Stimulated activated CD4-positive, alpha-beta T cell treated with anti-CD3 and anti-CD28 coated beads, Interleukin-15, amount 100 ng/mL, for 1 hour (primary cell): ENCODE measurements around the gene ARMC3.
"Not testable (repeated sequence)": the region's sequence is repeated elsewhere in the genome, so short reads cannot be mapped to it uniquely, and the experiment has no call there.

Experiments
- DNase-seq, 2 donors: peaks; one replicate each; pipeline ENCODE4 v3.0.0-alpha.2; 2020; ENCODE audit warnings: low read depth in 1 of 2, low spot score in 1 of 2

ARMC3 gene

GRCh38 chr10:23070913-23071218 lies 143.0 kb downstream of the ARMC3 start:
- no peak for DNase-seq

DNA sequence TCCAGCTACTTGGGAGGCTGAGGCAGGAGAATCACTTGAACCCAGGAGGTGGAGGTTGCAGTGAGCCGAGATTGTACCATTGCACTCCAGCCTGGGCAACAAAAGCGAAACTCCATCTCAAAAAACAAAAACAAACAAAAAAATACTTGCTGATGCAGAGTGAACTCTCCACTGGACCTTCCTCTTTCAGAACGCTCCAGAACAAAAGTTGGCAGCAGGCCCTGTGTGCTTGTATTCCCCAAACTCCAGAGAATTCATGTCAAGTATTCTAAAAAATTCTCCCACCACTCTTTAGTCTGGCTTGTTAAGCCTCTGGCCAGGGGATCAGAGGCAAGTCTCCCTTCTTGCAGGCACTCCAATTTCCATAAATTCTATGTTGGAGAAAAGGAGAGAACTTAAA lies 144.7 kb downstream of the ARMC3 start:
- DNase-seq, result not testable (repeated sequence)

DNA sequence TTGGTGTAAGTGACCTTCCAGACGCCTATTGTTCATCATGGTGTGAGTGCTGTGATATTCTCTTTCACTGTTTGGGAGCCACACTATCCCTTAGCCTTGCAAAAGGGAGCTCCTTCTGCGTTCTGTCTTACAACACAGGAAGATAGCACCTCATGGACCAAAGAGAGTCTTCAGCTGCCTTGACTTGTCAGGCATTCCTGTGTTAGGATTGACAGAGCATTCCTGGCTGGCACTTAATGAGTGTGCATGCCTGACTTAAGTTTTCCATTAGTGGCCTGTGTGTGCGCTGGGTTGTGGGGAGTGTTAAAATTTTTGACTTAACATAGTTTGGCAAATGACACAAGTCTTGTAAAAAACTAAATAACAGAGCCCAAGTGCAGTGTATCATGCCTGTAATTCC lies 145.7 kb downstream of the ARMC3 start:
- DNase-seq, result no peak

DNA sequence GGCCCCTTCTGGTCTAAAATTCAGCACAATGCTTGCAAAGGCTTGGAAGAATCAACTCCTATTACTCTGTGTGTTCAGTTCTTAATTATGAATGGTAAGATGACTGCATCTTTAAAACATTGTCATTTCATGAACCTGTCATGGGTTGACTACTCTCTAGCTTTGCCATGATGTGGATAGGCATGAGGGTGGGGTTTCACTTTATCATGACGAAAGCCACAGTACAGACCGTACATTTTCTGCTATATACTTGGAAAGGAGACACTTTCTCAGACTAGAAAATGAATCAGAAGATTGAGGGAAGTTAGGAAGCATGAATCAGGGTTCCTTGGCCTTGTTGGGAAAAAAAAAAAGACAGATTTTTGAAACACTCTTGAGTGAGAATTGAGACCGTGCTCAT lies 147.8 kb downstream of the ARMC3 start:
- no peak for DNase-seq

GRCh38 chr10:23078114-23078513 lies 150.3 kb downstream of the ARMC3 start:
- DNase-seq, result no peak

DNA sequence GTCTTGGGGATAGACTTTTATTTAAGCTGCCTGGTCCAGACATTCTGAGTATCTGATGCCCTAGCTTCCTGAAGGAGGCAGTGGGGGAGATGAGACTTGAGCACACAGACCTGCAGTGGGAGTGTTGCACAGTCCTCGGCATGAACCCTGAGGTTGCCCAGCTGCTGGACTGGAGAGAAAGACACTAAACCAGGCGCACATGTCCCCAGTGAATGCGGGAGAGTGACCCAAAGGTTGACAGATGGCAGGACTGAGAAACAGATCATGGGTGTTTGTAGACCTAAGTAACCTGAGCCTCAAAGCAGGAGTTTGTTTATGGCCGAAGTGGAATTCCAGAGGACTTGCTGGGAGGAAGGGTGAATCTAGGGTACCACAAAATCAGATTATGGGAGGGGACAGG lies 151.8 kb downstream of the ARMC3 start:
- DNase-seq, result no peak

DNA sequence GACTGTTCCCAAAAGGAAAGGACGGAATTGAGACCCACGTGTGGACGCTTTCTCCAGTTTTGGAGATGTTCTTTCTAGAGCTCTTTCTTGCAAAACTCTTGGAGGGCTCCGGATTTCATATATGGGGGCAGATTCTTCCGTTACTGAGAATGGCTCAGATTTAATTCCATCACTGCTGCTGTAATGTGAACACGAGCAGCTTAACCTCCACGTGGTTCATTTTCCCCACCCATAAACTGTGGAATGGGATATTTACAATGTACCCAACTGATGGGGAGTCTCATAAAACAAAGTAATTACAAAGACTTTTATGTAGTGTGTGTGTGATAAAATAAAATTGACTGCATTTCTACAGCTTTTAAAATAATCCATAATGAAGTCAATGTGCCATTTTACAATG lies 152.4 kb downstream of the ARMC3 start:
- DNase-seq, result no peak

- no peak for DNase-seq
Observed at GRCh38 chr10:23081221-23081750, 153.4 kb downstream of the ARMC3 start.

DNA sequence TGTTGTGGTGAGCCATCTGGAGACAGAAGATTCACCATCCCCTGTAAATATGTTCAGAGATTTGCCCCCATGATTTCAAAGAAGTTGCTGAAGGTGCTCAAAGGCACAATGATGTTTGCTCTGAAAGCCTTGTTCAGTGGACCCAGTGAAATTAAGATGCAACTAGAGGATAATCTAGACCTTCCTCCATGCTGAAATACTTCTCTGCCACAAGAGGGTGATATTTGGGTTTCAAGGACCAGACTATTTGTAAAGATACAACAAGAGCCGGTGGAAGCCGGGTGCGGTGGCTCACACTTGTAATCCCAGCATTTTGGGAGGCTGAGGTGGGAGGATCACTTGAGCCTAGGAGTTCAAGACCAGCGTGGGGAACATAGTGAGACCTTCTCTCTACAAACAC lies 154.0 kb downstream of the ARMC3 start:
- DNase-seq, result no peak
